Hepatocyte (in vitro differentiated cells): ENCODE results near the gene SYN1. TPM values are rescaled to one million over a fixed set of nuclear protein-coding genes. Genes with fewer than 3 reads are reported as not detected.
"Not testable (repeated sequence)": the region's sequence is repeated elsewhere in the genome, so short reads cannot be mapped to it uniquely, and the experiment has no call there.

ENCODE experiments used
- DNase-seq: peaks from one replicate; pipeline ENCODE4 v3.0.0-alpha.2; 2016; ENCODE audit warnings: low spot score
- H2AFZ ChIP-seq: fragments of 200-600 bp; sonication (generic); 2 replicates; pipeline ENCODE4 v1.6.0; 2016; ENCODE audit warnings: antibody characterized with exemption, mild to moderate bottlenecking
- H3K27ac ChIP-seq: fragments of 200-600 bp; sonication (generic); 2 replicates; pipeline ENCODE4 v1.5.1; 2016; ENCODE audit warnings: mild to moderate bottlenecking
- H3K27me3 ChIP-seq: fragments of 200-600 bp; sonication (generic); 2 replicates; pipeline ENCODE4 v1.6.1; 2016
- H3K36me3 ChIP-seq: fragments of 200-600 bp; sonication (generic); replicated peaks from 2 replicates; pipeline ENCODE4 v1.5.1; 2016; ENCODE audit warnings: low read depth; ENCODE audit not compliant: insufficient read depth
- H3K4me1 ChIP-seq: fragments of 200-600 bp; sonication (generic); 2 replicates; pipeline ENCODE4 v1.5.1; 2016; ENCODE audit warnings: mild to moderate bottlenecking, moderate library complexity; ENCODE audit not compliant: insufficient read depth
- H3K4me2 ChIP-seq: fragments of 200-600 bp; sonication (generic); 2 replicates; pipeline ENCODE4 v1.6.0; 2016
- H3K4me3 ChIP-seq: fragments of 200-600 bp; sonication (generic); 2 replicates; pipeline ENCODE4 v1.5.1; 2016; ENCODE audit warnings: mild to moderate bottlenecking
- H3K79me2 ChIP-seq: fragments of 200-600 bp; sonication (generic); 2 replicates; pipeline ENCODE4 v1.6.0; 2017; ENCODE audit warnings: mild to moderate bottlenecking
- H3K9me2 ChIP-seq: fragments of 200-600 bp; sonication (generic); replicated peaks from 2 replicates; pipeline ENCODE4 v1.6.0; 2017; ENCODE audit warnings: mild to moderate bottlenecking; ENCODE audit not compliant: insufficient read depth
- H3K9me3 ChIP-seq: fragments of 200-600 bp; sonication (generic); 2 replicates; pipeline ENCODE4 v1.5.1; 2016; ENCODE audit warnings: low read depth, mild to moderate bottlenecking
- H4K20me1 ChIP-seq: fragments of 200-600 bp; sonication (generic); 2 replicates; pipeline ENCODE4 v1.6.0; 2016; ENCODE audit warnings: mild to moderate bottlenecking; ENCODE audit not compliant: insufficient read depth, poor library complexity, severe bottlenecking
- EZH2 ChIP-seq: fragments of 200-600 bp; sonication (generic); IDR thresholded peaks from 2 replicates; pipeline ENCODE4 v1.6.1; 2016; ENCODE audit warnings: antibody characterized with exemption, mild to moderate bottlenecking, borderline replicate concordance
- EZH2phosphoT487 ChIP-seq: fragments of 200-600 bp; sonication (generic); IDR thresholded peaks from one replicate; pipeline ENCODE4 v1.6.1; 2018; ENCODE audit warnings: antibody characterized with exemption, mild to moderate bottlenecking, low read depth, moderate library complexity; ENCODE audit not compliant: unreplicated experiment, severe bottlenecking
- WGBS: methylation state at CpG from one replicate; pipeline ENCODE4 v1.1.6; 2016; ENCODE audit warnings: low lambda C conversion rate; ENCODE audit errors: missing lambda C conversion rate; 5-methylcytosine and 5-hydroxymethylcytosine counted together
- polyA plus RNA-seq: library from polyadenylated mRNA; unstranded; fragments of >200 nt; fragmentation: Nextera tagmentation; extraction: Ambion mirVana; gene quantifications from 2 replicates; pipeline ENCODE4 v1.2.1, GENCODE V29; 2016
- total RNA-seq: library from RNA; depleted of rRNA; stranded (reverse); fragments of >200 nt; gene quantifications from 2 replicates; pipeline ENCODE4 v1.2.3, GENCODE V29; 2014
- TF ChIP-seq, protein P1 (sequence below): fragments of 200-600 bp; sonication (generic); IDR thresholded peaks from 2 replicates; pipeline ENCODE4 v1.5.1; 2016; ENCODE audit warnings: antibody characterized with exemption, mild to moderate bottlenecking; ENCODE audit not compliant: poor library complexity

The SYN1 gene
- 0.43 and 1.2 TPM in 2 replicates for total RNA-seq
- polyA plus RNA-seq, result 3.7 and 4.6 TPM in 2 replicates

DNA sequence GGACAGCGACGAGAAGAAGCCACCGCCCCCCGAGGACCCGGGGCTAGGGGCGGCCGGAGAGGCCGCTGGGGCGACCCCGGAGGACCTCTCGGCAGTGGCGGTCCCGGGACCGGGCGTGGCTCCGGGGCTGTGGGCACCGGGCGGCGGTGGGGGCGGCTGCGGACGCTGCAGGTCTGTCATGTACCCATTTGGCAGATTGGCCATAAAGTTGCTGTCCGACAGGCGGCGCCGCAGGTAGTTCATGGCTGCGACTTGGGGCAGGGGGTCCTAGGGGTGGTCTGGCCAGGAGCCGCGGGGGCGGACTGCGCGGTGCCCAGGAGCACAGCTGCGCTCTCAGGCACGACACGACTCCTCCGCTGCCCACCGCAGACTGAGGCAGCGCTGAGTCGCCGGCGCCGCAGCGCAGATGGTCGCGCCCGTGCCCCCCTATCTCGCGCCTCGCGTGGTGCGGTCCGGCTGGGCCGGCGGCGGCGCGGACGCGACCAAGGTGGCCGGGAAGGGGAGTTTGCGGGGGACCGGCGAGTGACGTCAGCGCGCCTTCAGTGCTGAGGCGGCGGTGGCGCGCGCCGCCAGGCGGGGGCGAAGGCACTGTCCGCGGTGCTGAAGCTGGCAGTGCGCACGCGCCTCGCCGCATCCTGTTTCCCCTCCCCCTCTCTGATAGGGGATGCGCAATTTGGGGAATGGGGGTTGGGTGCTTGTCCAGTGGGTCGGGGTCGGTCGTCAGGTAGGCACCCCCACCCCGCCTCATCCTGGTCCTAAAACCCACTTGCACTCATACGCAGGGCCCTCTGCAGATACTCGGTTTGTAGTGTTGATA, at the start of gene SYN1:
SYN1 (minus strand) TSS at position 372 of the 817 bp plus-strand sequence; CDS start at position 243, 129 bp downstream.
- Histone ChIP-seq H3K27me3 (no peaks in the 10 kb centered on the region), H3K79me2 (no peaks in the 10 kb centered on the region), H3K4me2 (peak within 1 kb of the TSS; percentile 80), H2AFZ (no peak within 1 kb of the TSS), H3K9me3 (no peaks in the 10 kb centered on the region), H4K20me1 (no peaks in the 10 kb centered on the region), H3K4me3 (peak within 1 kb of the TSS; percentile 23), H3K4me1 (no peaks in the 10 kb centered on the region), H3K27ac (no peak within 1 kb of the TSS), H3K36me3 (no peaks in the 10 kb centered on the region), H3K9me2 (no peaks in the 10 kb centered on the region)
- no peak for TF ChIP-seq EZH2phosphoT487
- TF ChIP-seq, protein P1, sequence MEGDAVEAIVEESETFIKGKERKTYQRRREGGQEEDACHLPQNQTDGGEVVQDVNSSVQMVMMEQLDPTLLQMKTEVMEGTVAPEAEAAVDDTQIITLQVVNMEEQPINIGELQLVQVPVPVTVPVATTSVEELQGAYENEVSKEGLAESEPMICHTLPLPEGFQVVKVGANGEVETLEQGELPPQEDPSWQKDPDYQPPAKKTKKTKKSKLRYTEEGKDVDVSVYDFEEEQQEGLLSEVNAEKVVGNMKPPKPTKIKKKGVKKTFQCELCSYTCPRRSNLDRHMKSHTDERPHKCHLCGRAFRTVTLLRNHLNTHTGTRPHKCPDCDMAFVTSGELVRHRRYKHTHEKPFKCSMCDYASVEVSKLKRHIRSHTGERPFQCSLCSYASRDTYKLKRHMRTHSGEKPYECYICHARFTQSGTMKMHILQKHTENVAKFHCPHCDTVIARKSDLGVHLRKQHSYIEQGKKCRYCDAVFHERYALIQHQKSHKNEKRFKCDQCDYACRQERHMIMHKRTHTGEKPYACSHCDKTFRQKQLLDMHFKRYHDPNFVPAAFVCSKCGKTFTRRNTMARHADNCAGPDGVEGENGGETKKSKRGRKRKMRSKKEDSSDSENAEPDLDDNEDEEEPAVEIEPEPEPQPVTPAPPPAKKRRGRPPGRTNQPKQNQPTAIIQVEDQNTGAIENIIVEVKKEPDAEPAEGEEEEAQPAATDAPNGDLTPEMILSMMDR, result no peak
- no peak for TF ChIP-seq EZH2
- WGBS, result 31% methylated on average over 70 of the region's 88 CpGs
- DNase-seq, result peak; percentile 92

DNA sequence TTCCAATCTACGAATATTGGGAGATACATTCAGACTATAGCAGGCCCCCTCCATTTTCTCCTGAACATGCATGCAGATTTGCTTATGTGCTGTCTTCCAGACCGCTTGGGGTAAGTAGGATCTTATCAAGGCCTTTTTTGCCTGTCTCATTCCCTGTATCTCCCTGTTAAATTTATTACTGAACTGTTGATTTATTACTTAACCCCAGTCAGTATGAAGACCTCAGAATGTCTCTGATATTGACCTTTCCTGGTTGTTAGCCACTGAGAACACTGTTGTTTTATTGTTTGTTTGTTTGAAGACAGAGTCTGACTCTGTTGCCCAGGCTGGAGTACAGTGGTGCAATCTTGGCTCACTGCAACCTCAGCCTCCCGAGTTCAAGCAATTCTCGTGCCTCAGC, 46.1 kb upstream of the SYN1 start:
- not testable (repeated sequence) for H3K27me3 ChIP-seq, H3K9me2 ChIP-seq, H3K4me3 ChIP-seq, H3K36me3 ChIP-seq, H3K27ac ChIP-seq, H4K20me1 ChIP-seq, DNase-seq, H2AFZ ChIP-seq, H3K4me2 ChIP-seq, H3K79me2 ChIP-seq, H3K9me3 ChIP-seq, H3K4me1 ChIP-seq
- 75% methylated on average over 4 of the region's 4 CpGs for WGBS

DNA sequence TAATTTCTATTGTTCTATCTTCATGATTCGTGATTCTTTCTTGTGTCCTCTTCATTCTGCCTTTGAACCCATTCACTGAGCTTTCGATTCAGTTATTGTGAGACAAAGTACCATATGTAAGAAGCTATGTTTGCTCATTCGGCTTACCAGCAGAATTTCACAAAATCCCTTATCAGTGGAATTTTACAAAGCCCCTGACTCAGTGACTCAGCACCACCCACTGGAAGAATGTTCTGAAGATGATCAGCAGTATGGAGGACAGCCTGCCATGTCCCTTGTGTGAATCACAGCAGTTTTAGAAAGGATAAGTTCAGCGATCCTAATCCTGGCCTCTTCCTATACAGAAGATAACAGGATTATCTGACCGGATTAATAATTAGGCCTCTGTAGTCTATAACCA, 45.1 kb upstream of the SYN1 start:
- Histone ChIP-seq H2AFZ (no peak overlapping the region), H3K27me3 (no peaks in the 10 kb centered on the region), H3K4me1 (no peaks in the 10 kb centered on the region), H3K27ac (peak overlapping the region; percentile 22), H3K79me2 (no peaks in the 10 kb centered on the region), H3K4me3 (no peak overlapping the region), H3K36me3 (no peaks in the 10 kb centered on the region), H3K9me3 (no peaks in the 10 kb centered on the region), H3K9me2 (no peaks in the 10 kb centered on the region), H3K4me2 (no peak overlapping the region), H4K20me1 (no peaks in the 10 kb centered on the region)
- TF ChIP-seq, protein P1, result no peak
- no peak for TF ChIP-seq EZH2
- no peak for TF ChIP-seq EZH2phosphoT487
- no peak for DNase-seq
- WGBS, result 60% methylated on average over 5 of the region's 5 CpGs

DNA sequence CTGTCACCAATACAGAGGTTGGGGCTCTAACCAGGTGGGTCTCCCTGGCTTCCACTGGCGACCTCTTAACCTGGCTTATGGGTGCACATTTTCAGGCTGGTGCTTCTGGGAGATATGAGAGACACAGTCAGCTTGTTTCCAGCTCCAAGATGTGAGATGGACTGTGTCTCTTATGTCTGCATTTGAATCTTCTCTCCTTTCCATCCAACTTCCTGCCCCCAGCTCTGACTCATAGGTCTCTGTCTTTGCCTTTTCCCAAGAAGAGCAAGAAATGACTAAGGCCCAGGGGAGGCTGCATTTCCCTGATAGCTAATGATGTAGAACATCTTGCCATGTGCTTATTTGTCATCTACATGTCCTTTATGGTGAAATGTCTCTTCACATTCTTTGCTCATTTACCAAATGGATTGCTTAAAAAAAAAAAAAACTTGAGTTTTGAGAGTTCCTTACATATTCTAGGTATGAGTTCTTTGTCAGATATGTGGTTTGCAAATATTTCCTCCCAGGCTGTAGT, 42.5 kb upstream of the SYN1 start:
- Histone ChIP-seq H3K27me3 (no peaks in the 10 kb centered on the region), H3K9me2 (no peaks in the 10 kb centered on the region), H3K4me1 (no peaks in the 10 kb centered on the region), H3K27ac (peak overlapping the region; percentile 51), H3K4me2 (no peak overlapping the region), H3K36me3 (no peaks in the 10 kb centered on the region), H3K4me3 (no peak overlapping the region), H3K79me2 (peaks cover 3% of the 10 kb centered on the region), H2AFZ (no peak overlapping the region), H4K20me1 (no peaks in the 10 kb centered on the region), H3K9me3 (no peaks in the 10 kb centered on the region)
- DNase-seq, result peak; percentile 54
- 48% methylated on average over 1 of the region's 1 CpG for WGBS
- no peak for TF ChIP-seq EZH2
